ENCODE measurements around the gene PRC1.

The PRC1 gene

DNA sequence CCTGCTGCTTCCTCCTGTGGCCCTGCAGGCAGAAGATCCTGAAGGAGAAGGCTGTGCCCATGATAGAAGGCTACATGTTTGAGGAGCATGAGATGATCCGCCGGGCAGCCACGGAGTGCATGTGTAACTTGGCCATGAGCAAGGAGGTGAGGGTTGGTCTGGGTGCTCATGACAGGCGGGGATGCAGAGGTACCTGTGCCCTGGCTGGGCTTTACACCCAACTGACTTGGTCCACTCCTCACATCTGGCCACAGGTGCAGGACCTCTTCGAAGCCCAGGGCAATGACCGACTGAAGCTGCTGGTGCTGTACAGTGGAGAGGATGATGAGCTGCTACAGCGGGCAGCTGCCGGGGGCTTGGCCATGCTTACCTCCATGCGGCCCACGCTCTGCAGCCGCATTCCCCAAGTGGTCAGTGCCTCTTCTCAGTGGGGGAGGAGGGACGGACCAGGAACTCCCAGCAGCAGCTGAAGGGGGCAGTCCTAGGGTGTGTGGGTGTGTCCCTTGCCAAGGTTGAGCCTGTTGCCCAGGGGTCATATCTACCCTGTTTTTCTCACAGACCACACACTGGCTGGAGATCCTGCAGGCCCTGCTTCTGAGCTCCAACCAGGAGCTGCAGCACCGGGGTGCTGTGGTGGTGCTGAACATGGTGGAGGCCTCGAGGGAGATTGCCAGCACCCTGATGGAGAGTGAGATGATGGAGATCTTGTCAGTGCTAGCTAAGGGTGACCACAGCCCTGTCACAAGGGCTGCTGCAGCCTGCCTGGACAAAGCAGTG lies 41.2 kb downstream of the PRC1 start:
- peaks cover 24% of the 10 kb centered on the region for H3K4me1 ChIP-seq (ENCODE audit: control insufficient read depth, low read length)
- TF ChIP-seq CTCF (IDR thresholded peaks at IDR 0.05; ENCODE audit: low read depth, low read length, poor library complexity, severe bottlenecking) (no peak), EZH2phosphoT487 (IDR thresholded peaks at IDR 0.05; ENCODE audit: borderline replicate concordance, low read length) (no peak)
- H3K9me2 ChIP-seq (replicated peaks; ENCODE audit: control insufficient read depth, low read length) = no peaks in the 10 kb centered on the region
- H3K4me2 ChIP-seq (ENCODE audit: low read length) = no peak overlapping the region
- H3K79me2 ChIP-seq (ENCODE audit: control insufficient read depth, low read length) = peaks cover 30% of the 10 kb centered on the region
- H3K4me3 ChIP-seq (ENCODE audit: low read length) = no peak overlapping the region
- H3K27ac ChIP-seq (ENCODE audit: low read depth, low read length) = no peak overlapping the region
- H4K20me1 ChIP-seq (ENCODE audit: control insufficient read depth, insufficient read depth, low read depth, low read length) = no peaks in the 10 kb centered on the region
- H3K9me3 ChIP-seq (ENCODE audit: control insufficient read depth, insufficient read depth, low read length) = no peaks in the 10 kb centered on the region
- peaks cover 68% of the 10 kb centered on the region for H3K36me3 ChIP-seq (ENCODE audit: control insufficient read depth, low read length)
- H3K27me3 ChIP-seq (ENCODE audit: control insufficient read depth, low read length) = no peaks in the 10 kb centered on the region
- H3F3A ChIP-seq (ENCODE audit: control insufficient read depth, insufficient read depth) = no peaks in the 10 kb centered on the region

- no peaks in the 10 kb centered on the region for H4K20me1 ChIP-seq (ENCODE audit: control insufficient read depth, insufficient read depth, low read depth, low read length)
Measured at GRCh38 chr15:90950676-90951075, 43.7 kb downstream of the PRC1 start.

DNA sequence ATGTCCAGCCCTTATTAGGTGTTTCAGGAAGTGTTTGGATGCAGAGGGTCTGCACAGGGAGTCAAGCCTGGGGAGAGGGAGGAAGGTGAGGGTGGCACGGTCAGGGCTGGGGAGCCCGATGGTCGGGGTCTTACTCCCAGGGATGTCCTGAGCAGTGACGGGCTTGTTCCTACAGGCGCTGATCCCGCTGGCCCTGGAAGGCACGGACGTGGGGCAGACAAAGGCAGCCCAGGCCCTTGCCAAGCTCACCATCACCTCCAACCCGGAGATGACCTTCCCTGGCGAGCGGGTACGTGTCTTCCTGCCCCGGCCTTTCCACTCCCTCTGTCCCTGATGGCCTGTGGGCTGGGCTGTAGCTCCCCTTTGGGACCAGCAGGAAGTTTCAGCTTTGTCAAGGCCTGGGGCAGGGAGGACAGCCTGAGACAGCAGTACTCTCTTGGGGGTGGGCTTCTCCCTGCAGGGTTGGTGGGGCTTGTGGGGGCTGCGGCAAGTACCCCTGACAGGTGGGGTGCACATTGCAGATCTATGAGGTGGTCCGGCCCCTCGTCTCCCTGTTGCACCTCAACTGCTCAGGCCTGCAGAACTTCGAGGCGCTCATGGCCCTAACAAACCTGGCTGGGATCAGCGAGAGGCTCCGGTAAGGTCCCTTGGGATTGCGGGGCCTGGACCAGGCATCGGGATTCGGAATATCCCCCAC lies 44.2 kb downstream of the PRC1 start:
- Histone ChIP-seq H3K4me2 (ENCODE audit: low read length) (no peak overlapping the region), H3K79me2 (ENCODE audit: control insufficient read depth, low read length) (no peaks in the 10 kb centered on the region), H3K4me1 (ENCODE audit: control insufficient read depth, low read length) (peaks cover 6% of the 10 kb centered on the region), H3K9me3 (ENCODE audit: control insufficient read depth, insufficient read depth, low read length) (no peaks in the 10 kb centered on the region), H3K4me3 (ENCODE audit: low read length) (no peak overlapping the region), H3K36me3 (ENCODE audit: control insufficient read depth, low read length) (peaks cover 69% of the 10 kb centered on the region), H3K27me3 (ENCODE audit: control insufficient read depth, low read length) (no peaks in the 10 kb centered on the region), H3K9me2 (replicated peaks; ENCODE audit: control insufficient read depth, low read length) (no peaks in the 10 kb centered on the region), H3F3A (ENCODE audit: control insufficient read depth, insufficient read depth) (no peaks in the 10 kb centered on the region), H3K27ac (ENCODE audit: low read depth, low read length) (no peak overlapping the region), H4K20me1 (ENCODE audit: control insufficient read depth, insufficient read depth, low read depth, low read length) (no peaks in the 10 kb centered on the region)
- TF ChIP-seq CTCF (IDR thresholded peaks at IDR 0.05; ENCODE audit: low read depth, low read length, poor library complexity, severe bottlenecking) (no peak), EZH2phosphoT487 (IDR thresholded peaks at IDR 0.05; ENCODE audit: borderline replicate concordance, low read length) (no peak)

More at GRCh38 chr15:90950676-90951075, 43.7 kb downstream of the PRC1 start:
- H3K9me3 ChIP-seq (ENCODE audit: control insufficient read depth, insufficient read depth, low read length) = no peaks in the 10 kb centered on the region
- H3F3A ChIP-seq (ENCODE audit: control insufficient read depth, insufficient read depth) = no peaks in the 10 kb centered on the region
- peaks cover 8% of the 10 kb centered on the region for H3K4me1 ChIP-seq (ENCODE audit: control insufficient read depth, low read length)
- TF ChIP-seq CTCF (IDR thresholded peaks at IDR 0.05; ENCODE audit: low read depth, low read length, poor library complexity, severe bottlenecking) (no peak), EZH2phosphoT487 (IDR thresholded peaks at IDR 0.05; ENCODE audit: borderline replicate concordance, low read length) (no peak)
- no peak overlapping the region for H3K27ac ChIP-seq (ENCODE audit: low read depth, low read length)
- no peaks in the 10 kb centered on the region for H3K9me2 ChIP-seq (replicated peaks; ENCODE audit: control insufficient read depth, low read length)
- no peak overlapping the region for H3K4me3 ChIP-seq (ENCODE audit: low read length)
- no peaks in the 10 kb centered on the region for H3K27me3 ChIP-seq (ENCODE audit: control insufficient read depth, low read length)
- peaks cover 5% of the 10 kb centered on the region for H3K79me2 ChIP-seq (ENCODE audit: control insufficient read depth, low read length)
- H3K4me2 ChIP-seq (ENCODE audit: low read length) = no peak overlapping the region
- H3K36me3 ChIP-seq (ENCODE audit: control insufficient read depth, low read length) = peaks cover 69% of the 10 kb centered on the region
